ENCODE data around the gene LRRC23. TPM values are rescaled to one million over a fixed set of nuclear protein-coding genes. Genes with fewer than 3 reads are reported as not detected.

The LRRC23 gene
- total RNA-seq, 1 experiment from 2014 or later: 6.0 TPM

DNA sequence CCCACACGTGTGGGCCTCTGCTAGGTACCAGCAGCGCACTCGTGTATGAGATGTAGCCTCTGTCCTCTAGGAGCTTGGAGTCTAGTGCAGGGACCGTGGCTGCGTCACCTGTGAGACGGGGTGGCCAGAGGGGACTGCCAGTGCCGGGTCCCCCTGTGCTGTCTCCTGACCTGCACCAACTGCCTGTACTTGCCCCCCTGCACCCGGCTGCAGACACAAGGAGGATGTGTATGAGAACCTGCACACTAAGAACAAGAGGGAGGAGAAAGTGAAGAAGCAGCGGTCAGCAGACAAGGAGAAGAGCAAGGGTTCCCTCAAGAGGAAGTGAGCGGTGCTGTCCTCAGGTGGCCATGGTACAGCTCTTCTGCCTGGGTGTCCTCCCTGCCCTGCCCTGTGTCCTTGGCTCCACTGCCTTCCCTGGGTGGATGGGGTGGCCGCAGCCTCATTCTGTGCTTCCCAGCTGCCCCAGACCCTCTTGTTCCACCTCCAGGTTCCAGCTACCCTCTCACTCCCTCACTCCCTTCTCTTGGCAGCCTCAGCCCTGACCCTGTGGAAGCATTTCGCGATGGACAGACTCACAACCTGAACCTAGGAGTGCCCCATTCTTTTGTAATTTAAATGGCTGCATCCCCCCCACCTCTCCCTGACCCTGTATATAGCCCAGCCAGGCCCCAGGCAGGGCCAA is 56.1 kb downstream of the LRRC23 start:
- no TSS peak for BruUV-seq (replicated peaks)

DNA sequence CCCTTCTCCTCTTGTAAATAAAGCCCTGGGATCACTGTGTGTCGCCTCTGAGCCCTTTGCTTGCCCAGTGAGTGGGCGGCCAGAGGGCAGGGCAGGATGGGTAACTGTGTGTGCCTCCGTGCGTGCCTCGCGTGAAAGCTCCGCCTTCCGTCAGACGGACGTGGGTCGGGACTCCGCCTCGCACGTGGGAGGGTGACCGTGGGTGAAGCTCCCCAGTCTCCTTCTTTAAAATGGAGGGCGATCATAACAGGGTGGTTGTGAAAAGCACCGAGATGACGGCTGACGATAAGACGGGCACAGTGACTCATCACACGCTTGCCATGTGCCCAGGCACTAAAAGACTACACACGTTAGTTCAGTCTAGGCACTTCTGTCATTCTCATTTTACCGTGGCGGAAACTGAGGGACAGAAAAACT is 56.7 kb downstream of the LRRC23 start:
- peaks cover 89% of the 10 kb centered on the region for H3K36me3 Mint-ChIP-seq (ENCODE audit: insufficient read depth, unreplicated experiment)
- H3K4me3 Mint-ChIP-seq (ENCODE audit: low read depth, unreplicated experiment): peak overlapping the region; percentile 79
- DNase-seq: no peak
- H3K27ac Mint-ChIP-seq (ENCODE audit: unreplicated experiment): peak overlapping the region; percentile 87
- intact Hi-C loops (cut with micrococcal nuclease; ENCODE audit: unreplicated experiment): no loop called here
- no peaks in the 10 kb centered on the region for H3K9me3 Mint-ChIP-seq (ENCODE audit: low read depth, unreplicated experiment)
- TSS peak; percentile 52 for BruUV-seq (replicated peaks)
- TF ChIP-seq, protein P1, sequence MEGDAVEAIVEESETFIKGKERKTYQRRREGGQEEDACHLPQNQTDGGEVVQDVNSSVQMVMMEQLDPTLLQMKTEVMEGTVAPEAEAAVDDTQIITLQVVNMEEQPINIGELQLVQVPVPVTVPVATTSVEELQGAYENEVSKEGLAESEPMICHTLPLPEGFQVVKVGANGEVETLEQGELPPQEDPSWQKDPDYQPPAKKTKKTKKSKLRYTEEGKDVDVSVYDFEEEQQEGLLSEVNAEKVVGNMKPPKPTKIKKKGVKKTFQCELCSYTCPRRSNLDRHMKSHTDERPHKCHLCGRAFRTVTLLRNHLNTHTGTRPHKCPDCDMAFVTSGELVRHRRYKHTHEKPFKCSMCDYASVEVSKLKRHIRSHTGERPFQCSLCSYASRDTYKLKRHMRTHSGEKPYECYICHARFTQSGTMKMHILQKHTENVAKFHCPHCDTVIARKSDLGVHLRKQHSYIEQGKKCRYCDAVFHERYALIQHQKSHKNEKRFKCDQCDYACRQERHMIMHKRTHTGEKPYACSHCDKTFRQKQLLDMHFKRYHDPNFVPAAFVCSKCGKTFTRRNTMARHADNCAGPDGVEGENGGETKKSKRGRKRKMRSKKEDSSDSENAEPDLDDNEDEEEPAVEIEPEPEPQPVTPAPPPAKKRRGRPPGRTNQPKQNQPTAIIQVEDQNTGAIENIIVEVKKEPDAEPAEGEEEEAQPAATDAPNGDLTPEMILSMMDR (IDR thresholded peaks at IDR 0.05; ENCODE audit: unreplicated experiment): no peak
- no peaks in the 10 kb centered on the region for H3K27me3 Mint-ChIP-seq (ENCODE audit: unreplicated experiment)
- CTCF ChIA-PET: interaction anchor here (1.4 to 5.5 kb wide), 7 partner anchors 9 to 92 kb away, joined by 3 to 90 read pairs (median 4); partner anchors contain the start of genes C12orf57, RNU7-1 and SPSB2
- peaks cover 34% of the 10 kb centered on the region for H3K4me1 Mint-ChIP-seq (ENCODE audit: low read depth, unreplicated experiment)

More for the DNA sequence above, 56.1 kb downstream of the LRRC23 start:
- Mint-ChIP-seq H3K4me1 (ENCODE audit: low read depth, unreplicated experiment) (peaks cover 30% of the 10 kb centered on the region), H3K4me3 (ENCODE audit: low read depth, unreplicated experiment) (peak overlapping the region; percentile 79), H3K9me3 (ENCODE audit: low read depth, unreplicated experiment) (no peaks in the 10 kb centered on the region), H3K27ac (ENCODE audit: unreplicated experiment) (peak overlapping the region; percentile 87), H3K27me3 (ENCODE audit: unreplicated experiment) (no peaks in the 10 kb centered on the region), H3K36me3 (ENCODE audit: insufficient read depth, unreplicated experiment) (peaks cover 89% of the 10 kb centered on the region)
- no peak for DNase-seq
- TF ChIP-seq, protein P1 (IDR thresholded peaks at IDR 0.05; ENCODE audit: unreplicated experiment): no peak
- intact Hi-C loops (cut with micrococcal nuclease; ENCODE audit: unreplicated experiment): no loop called here
- CTCF ChIA-PET: interaction anchor here (0.5 to 5.5 kb wide), 3 partner anchors 11 to 997 kb away, joined by 4 to 90 read pairs (median 6); partner anchors contain the start of genes C12orf57 and RNU7-1

DNA sequence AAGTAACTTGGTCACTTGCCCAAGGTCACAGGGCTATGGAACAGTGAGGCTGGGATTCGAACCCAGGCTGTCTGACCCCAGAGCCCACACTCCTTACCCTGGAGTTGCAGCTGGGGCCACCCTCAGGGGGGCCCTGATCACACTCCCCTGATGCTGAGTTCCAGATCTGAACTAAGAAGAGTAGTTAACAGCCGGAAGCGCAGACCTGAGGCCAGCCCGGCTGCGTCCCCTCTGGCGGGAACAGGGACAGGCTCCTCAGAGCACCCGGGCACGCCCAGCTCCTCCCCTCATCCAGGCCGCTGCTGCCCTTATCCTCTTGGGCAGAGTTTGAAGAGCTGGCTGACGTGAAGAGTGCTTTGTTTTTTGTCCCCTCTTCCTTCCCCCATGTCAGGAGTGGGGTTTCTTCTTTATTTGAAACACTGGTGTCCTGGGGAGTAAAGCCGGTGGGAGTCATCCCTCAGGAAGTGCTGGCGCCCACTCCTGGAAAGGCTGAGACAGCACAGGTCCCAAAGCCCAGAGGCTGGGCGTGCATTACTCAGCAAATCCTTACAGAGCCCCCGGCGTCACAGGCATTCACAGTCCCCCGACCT is 57.2 kb downstream of the LRRC23 start:
- Mint-ChIP-seq H3K36me3 (ENCODE audit: insufficient read depth, unreplicated experiment) (peaks cover 89% of the 10 kb centered on the region), H3K4me1 (ENCODE audit: low read depth, unreplicated experiment) (peaks cover 38% of the 10 kb centered on the region), H3K9me3 (ENCODE audit: low read depth, unreplicated experiment) (no peaks in the 10 kb centered on the region), H3K27ac (ENCODE audit: unreplicated experiment) (peak overlapping the region; percentile 87), H3K27me3 (ENCODE audit: unreplicated experiment) (no peaks in the 10 kb centered on the region), H3K4me3 (ENCODE audit: low read depth, unreplicated experiment) (peak overlapping the region; percentile 79)
- CTCF ChIA-PET: interaction anchor here (1.0 to 5.5 kb wide), 8 partner anchors 9 to 109 kb away, joined by 3 to 90 read pairs (median 4); partner anchors contain the start of genes C12orf57, RNU7-1 and SPSB2
- TF ChIP-seq, protein P1 (IDR thresholded peaks at IDR 0.05; ENCODE audit: unreplicated experiment): peak; percentile 67
- no TSS peak for BruUV-seq (replicated peaks)
- peak; percentile 77 for DNase-seq
- intact Hi-C loops (cut with micrococcal nuclease; ENCODE audit: unreplicated experiment): loop anchor here (1.0 kb wide), 1 partner anchor 17 kb away; the partner anchor contains the start of gene C12orf57

DNA sequence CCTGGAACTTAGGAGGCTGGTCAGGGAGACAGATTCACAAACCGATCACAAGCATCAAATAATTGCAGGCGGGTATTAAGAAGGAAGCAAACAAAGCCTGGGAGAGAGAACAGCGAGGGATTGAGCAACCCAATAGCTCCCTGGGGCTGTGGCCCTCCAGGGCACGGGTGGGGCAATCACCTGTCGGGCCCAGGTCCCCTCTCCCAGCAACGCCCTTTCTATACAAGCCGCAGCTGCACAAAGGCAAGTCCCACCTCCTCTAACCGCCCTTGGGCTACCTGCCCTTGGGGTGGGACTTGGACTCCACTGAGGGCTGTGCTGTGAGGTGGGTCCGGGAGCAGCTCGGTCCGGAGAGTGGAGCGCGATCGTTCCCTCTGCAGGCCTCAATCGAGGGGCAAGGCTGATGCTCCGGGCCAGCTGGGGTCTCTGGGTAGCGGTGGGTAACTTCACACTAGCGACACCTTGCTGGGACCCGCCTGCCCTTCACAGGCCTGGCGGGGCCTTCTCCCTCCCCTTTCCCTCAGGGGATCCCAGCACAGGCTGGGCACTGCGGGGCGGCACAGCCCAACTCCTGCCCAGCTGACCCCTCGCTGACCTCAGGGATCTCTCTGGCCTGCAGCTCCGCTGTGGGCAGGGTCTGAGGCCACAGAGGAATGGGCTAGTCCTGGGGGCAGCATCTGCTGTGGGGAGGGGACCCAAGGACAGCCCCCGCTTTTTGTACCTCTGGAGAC is 57.8 kb downstream of the LRRC23 start:
- Mint-ChIP-seq H3K4me3 (ENCODE audit: low read depth, unreplicated experiment) (peak overlapping the region; percentile 79), H3K9me3 (ENCODE audit: low read depth, unreplicated experiment) (no peaks in the 10 kb centered on the region), H3K4me1 (ENCODE audit: low read depth, unreplicated experiment) (peaks cover 38% of the 10 kb centered on the region), H3K36me3 (ENCODE audit: insufficient read depth, unreplicated experiment) (peaks cover 92% of the 10 kb centered on the region), H3K27me3 (ENCODE audit: unreplicated experiment) (no peaks in the 10 kb centered on the region), H3K27ac (ENCODE audit: unreplicated experiment) (peak overlapping the region; percentile 87)
- TF ChIP-seq, protein P1 (IDR thresholded peaks at IDR 0.05; ENCODE audit: unreplicated experiment): no peak
- DNase-seq: peak; percentile 68
- BruUV-seq (replicated peaks): no TSS peak
- intact Hi-C loops (cut with micrococcal nuclease; ENCODE audit: unreplicated experiment): loop anchor here (1.0 kb wide), 1 partner anchor 18 kb away; the partner anchor contains the start of gene C12orf57
- CTCF ChIA-PET: interaction anchor here (1.0 to 5.5 kb wide), 8 partner anchors 10 to 110 kb away, joined by 3 to 90 read pairs (median 4); partner anchors contain the start of genes C12orf57, RNU7-1 and SPSB2

Measured in Calu3 (cell line).